Endothelial cell (in vitro differentiated cells): Measurements from ENCODE around the gene RBM10. TPM values are rescaled to one million over a fixed set of nuclear protein-coding genes. Genes with fewer than 3 reads are reported as not detected.

Source experiments
- DNase-seq: peaks from one replicate; pipeline ENCODE4 v3.0.0; 2021; ENCODE audit warnings: low spot score
- H3K27ac Mint-ChIP-seq: one replicate; pipeline ENCODE4 v1.8.0; 2021; ENCODE audit warnings: mixed read lengths, inconsistent platforms; ENCODE audit not compliant: unreplicated experiment
- H3K27me3 Mint-ChIP-seq: one replicate; pipeline ENCODE4 v1.8.0; 2021; ENCODE audit warnings: mild to moderate bottlenecking, moderate library complexity, mixed read lengths, inconsistent platforms; ENCODE audit not compliant: unreplicated experiment
- H3K36me3 Mint-ChIP-seq: one replicate; pipeline ENCODE4 v1.8.0; 2021; ENCODE audit warnings: mild to moderate bottlenecking, low read depth, mixed read lengths, inconsistent platforms; ENCODE audit not compliant: unreplicated experiment
- H3K4me1 Mint-ChIP-seq: one replicate; pipeline ENCODE4 v1.8.0; 2021; ENCODE audit warnings: mild to moderate bottlenecking, mixed read lengths, inconsistent platforms; ENCODE audit not compliant: unreplicated experiment
- H3K4me3 Mint-ChIP-seq: one replicate; pipeline ENCODE4 v1.8.0; 2021; ENCODE audit warnings: mild to moderate bottlenecking, mixed read lengths, inconsistent platforms; ENCODE audit not compliant: unreplicated experiment
- H3K9me3 Mint-ChIP-seq: one replicate; pipeline ENCODE4 v1.8.0; 2021; ENCODE audit warnings: mixed read lengths, inconsistent platforms; ENCODE audit not compliant: unreplicated experiment
- total RNA-seq: library from RNA; stranded (reverse); fragmentation: NEBNext Ultra II Directional; extraction: Animal tissue kit (Norgen Biotek cat#: 25700); gene quantifications from one replicate; pipeline ENCODE4 v1.2.1, GENCODE V29; 2021; ENCODE audit not compliant: unreplicated experiment
- TF ChIP-seq, protein P1 (sequence below): fragments of 200-600 bp; sonication (generic); IDR thresholded peaks from one replicate; pipeline ENCODE4 v1.5.0; 2021; ENCODE audit warnings: antibody characterized with exemption; ENCODE audit not compliant: unreplicated experiment

RBM10 gene
- total RNA-seq, 1 donor from 2014 or later, result 42.1 TPM

DNA sequence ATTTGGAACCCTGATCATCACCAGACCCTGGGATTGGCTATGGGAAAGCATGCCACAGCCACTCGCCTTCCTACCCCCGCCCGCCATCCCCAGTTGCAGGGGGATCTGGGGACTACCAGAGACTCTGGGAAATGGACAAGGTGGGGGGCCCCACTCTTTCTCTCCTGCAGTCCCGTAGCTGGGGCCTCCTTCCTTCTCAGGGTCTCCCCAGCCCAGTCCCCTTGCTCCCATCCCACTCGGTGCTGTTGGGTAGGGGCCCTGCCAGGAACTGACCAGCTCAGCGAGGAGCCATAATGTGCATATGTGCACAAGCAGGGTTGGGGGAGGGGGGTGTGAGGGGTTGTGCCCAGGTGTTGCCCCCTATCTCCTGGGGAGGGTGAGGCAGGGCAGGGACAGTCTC is 84.4 kb downstream of the RBM10 start:
- Mint-ChIP-seq H3K4me3 (no peak overlapping the region), H3K36me3 (peaks cover 14% of the 10 kb centered on the region), H3K4me1 (no peaks in the 10 kb centered on the region), H3K27me3 (peaks cover 4% of the 10 kb centered on the region), H3K27ac (no peak overlapping the region), H3K9me3 (no peaks in the 10 kb centered on the region)
- DNase-seq, result no peak
- TF ChIP-seq, protein P1, sequence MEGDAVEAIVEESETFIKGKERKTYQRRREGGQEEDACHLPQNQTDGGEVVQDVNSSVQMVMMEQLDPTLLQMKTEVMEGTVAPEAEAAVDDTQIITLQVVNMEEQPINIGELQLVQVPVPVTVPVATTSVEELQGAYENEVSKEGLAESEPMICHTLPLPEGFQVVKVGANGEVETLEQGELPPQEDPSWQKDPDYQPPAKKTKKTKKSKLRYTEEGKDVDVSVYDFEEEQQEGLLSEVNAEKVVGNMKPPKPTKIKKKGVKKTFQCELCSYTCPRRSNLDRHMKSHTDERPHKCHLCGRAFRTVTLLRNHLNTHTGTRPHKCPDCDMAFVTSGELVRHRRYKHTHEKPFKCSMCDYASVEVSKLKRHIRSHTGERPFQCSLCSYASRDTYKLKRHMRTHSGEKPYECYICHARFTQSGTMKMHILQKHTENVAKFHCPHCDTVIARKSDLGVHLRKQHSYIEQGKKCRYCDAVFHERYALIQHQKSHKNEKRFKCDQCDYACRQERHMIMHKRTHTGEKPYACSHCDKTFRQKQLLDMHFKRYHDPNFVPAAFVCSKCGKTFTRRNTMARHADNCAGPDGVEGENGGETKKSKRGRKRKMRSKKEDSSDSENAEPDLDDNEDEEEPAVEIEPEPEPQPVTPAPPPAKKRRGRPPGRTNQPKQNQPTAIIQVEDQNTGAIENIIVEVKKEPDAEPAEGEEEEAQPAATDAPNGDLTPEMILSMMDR, result no peak

DNA sequence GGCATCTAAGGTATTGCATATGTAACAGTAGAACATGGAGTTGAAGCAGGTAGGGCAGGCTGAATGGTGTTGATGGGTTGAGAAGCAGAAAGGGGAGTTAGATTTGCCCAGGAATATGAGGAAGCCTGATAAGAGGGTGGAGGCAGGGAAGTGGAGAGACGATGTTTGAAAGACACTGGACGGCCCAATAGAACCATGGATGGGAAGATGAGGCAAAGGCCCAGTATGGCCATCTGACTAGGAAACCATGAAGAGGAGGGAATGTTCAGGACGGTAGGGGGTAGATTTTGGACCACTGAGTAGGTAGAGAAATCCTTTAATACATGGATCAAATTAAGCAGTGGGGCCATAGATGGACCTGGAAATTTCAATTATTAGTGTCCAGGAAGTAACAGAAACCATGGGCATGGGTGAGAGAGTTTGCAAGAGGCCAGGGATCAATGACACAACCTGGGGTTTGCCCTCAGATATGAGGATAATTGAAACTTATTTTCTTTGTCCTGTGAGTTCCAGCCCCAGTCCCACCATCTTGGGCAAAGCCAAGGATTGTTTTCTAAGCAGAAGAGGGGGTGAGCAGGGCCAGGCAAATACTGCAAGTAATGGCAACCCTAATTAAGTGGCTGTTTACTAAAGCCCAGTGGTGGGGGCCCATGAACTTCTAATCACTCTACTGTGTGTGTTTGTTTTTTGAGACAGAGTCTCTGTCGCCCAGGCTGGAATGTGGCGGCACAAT is 85.3 kb downstream of the RBM10 start:
- Mint-ChIP-seq H3K36me3 (peaks cover 14% of the 10 kb centered on the region), H3K27me3 (peaks cover 4% of the 10 kb centered on the region), H3K4me1 (peaks cover 2% of the 10 kb centered on the region), H3K27ac (no peak overlapping the region), H3K9me3 (no peaks in the 10 kb centered on the region), H3K4me3 (peak overlapping the region; percentile 63)
- no peak for DNase-seq
- TF ChIP-seq, protein P1, result no peak

DNA sequence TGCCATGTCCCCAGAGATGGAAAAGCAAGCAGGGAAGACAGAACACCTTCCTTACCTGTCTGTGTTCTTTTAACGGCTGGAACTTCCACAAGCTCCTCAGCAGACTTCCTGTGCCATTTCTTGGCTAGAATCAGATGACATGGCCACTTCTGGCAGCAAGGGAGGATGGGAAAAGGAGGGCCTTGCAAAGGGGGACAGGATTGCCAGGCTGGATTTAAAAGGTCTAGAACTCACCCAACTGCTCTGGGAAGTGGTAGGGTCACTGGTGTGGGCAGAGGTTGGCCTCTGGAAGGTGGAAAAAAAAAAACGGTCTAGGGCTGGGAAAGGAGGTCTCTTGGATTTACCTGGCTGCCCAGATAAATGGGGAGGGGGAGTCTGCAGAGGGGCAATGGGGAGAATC is 86.1 kb downstream of the RBM10 start:
- H3K4me3 Mint-ChIP-seq, result no peak overlapping the region
- peaks cover 5% of the 10 kb centered on the region for H3K27me3 Mint-ChIP-seq

DNA sequence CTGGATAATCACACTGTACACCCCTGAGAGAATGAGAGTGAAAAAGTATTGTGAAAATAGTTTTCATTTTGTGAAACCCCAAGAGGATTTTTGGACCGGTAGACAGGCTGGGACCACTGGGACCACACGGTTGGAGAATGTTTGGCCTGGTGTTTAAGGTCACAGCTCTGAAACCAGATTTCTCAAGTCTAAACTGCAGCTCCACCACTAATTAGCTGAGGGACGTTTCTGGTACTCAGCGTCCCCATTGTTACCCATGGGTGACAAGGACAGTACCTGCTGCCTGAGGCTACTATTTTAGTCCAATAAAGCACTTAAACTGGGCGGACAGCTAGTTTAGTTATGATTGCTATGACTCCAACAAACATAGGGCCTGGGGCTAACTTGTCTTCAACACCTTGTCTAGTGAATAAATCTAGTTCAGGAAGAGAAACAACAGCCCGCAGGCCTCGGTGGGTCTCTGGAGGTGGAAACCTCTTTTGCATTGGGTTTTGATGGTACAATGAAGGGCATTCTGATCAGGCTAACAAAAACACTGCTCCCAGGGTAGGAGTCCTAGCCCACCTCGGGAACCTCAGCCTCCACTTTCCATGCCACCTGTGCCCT is 87.3 kb downstream of the RBM10 start:
- TF ChIP-seq, protein P1, result no peak
- H3K4me1 Mint-ChIP-seq, result peaks cover 5% of the 10 kb centered on the region
- H3K27me3 Mint-ChIP-seq, result peaks cover 5% of the 10 kb centered on the region
- peak overlapping the region; percentile 100 for H3K27ac Mint-ChIP-seq
- H3K4me3 Mint-ChIP-seq, result peak overlapping the region; percentile 98
- H3K36me3 Mint-ChIP-seq, result peaks cover 6% of the 10 kb centered on the region
- DNase-seq, result no peak
- H3K9me3 Mint-ChIP-seq, result no peaks in the 10 kb centered on the region

More for the DNA sequence above, 86.1 kb downstream of the RBM10 start:
- DNase-seq, result no peak
- Mint-ChIP-seq H3K9me3 (no peaks in the 10 kb centered on the region), H3K4me1 (peaks cover 5% of the 10 kb centered on the region), H3K27ac (no peak overlapping the region), H3K36me3 (peaks cover 9% of the 10 kb centered on the region)
- TF ChIP-seq, protein P1, result no peak

DNA sequence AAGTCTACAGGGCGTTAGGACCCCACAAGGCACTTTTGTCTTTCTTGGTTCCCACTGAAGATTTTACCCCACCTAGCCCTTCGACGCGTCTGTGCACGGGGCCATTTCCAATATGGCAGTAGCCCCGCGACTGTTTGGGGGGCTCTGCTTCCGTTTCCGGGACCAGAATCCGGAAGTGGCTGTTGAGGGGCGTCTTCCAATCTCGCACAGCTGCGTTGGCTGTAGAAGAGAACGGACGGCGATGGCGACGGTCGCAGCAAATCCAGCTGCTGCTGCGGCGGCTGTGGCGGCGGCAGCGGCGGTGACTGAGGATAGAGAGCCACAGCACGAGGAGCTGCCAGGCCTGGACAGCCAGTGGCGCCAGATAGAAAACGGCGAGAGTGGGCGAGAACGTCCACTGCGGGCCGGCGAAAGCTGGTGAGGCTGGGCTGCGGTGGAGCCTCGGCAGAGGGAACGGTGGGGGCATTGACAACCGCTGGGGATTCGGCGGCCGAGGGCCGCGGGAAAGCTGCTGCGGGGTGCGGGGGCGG is 87.8 kb downstream of the RBM10 start, which contains the start of gene USP11:
Gene USP11, plus strand, starts transcription at position 207 of the 530 bp plus-strand sequence. Its CDS starts 35 bp downstream, at position 242.
- H3K9me3 Mint-ChIP-seq, result no peaks in the 10 kb centered on the region
- peaks cover 6% of the 10 kb centered on the region for H3K36me3 Mint-ChIP-seq
- H3K4me1 Mint-ChIP-seq, result peaks cover 5% of the 10 kb centered on the region
- TF ChIP-seq, protein P1, result no peak
- H3K27ac Mint-ChIP-seq, result peak within 1 kb of the TSS; percentile 100
- peak within 1 kb of the TSS; percentile 98 for H3K4me3 Mint-ChIP-seq
- no peak for DNase-seq
- H3K27me3 Mint-ChIP-seq, result peaks cover 5% of the 10 kb centered on the region
